MM.1S (cell line): Measurements from ENCODE around the gene SDCBP2.

Source experiments
- DNase-seq: peaks from one replicate; pipeline ENCODE4 v3.0.0-alpha.2; 2015
- H2AFZ ChIP-seq: fragments of 300-600 bp; sonication (generic); 2 replicates; pipeline ENCODE4 v1.6.0; 2016; ENCODE audit warnings: antibody characterized with exemption, low read length
- H3F3A ChIP-seq: fragments of 300-600 bp; sonication (generic); 2 replicates; pipeline ENCODE4 v1.6.1; 2016; ENCODE audit warnings: mild to moderate bottlenecking, antibody characterized with exemption, low read length, moderate library complexity, mixed read lengths; ENCODE audit not compliant: insufficient read depth
- H3K27ac ChIP-seq: fragments of 300-600 bp; sonication (generic); 2 replicates; pipeline ENCODE4 v1.5.1; 2016; ENCODE audit warnings: mild to moderate bottlenecking, low read length
- H3K27me3 ChIP-seq: fragments of 300-600 bp; sonication (generic); replicated peaks from 2 replicates; pipeline ENCODE4 v1.6.0; 2016; ENCODE audit warnings: low read length; ENCODE audit not compliant: insufficient read depth
- H3K36me3 ChIP-seq: fragments of 300-600 bp; sonication (generic); replicated peaks from 2 replicates; pipeline ENCODE4 v1.6.1; 2016; ENCODE audit warnings: mild to moderate bottlenecking, low read length, mixed read lengths; ENCODE audit not compliant: insufficient read depth
- H3K4me1 ChIP-seq: fragments of 300-600 bp; sonication (generic); 2 replicates; pipeline ENCODE4 v1.6.1; 2016; ENCODE audit warnings: low read length, mixed read lengths
- H3K4me2 ChIP-seq: fragments of 300-600 bp; sonication (generic); 2 replicates; pipeline ENCODE4 v1.6.0; 2016; ENCODE audit warnings: low read depth, low read length
- H3K4me3 ChIP-seq: fragments of 300-600 bp; sonication (generic); 2 replicates; pipeline ENCODE4 v1.5.1; 2016; ENCODE audit warnings: low read length, mixed read lengths
- H3K79me2 ChIP-seq: fragments of 300-600 bp; sonication (generic); 2 replicates; pipeline ENCODE4 v1.6.1; 2016; ENCODE audit warnings: mixed run types, low read length, mixed read lengths
- H3K9ac ChIP-seq: fragments of 300-600 bp; sonication (generic); 2 replicates; pipeline ENCODE4 v1.6.1; 2016; ENCODE audit warnings: low read length, mixed read lengths
- H3K9me2 ChIP-seq: fragments of 300-600 bp; sonication (generic); replicated peaks from 2 replicates; pipeline ENCODE4 v1.6.1; 2016; ENCODE audit warnings: mild to moderate bottlenecking, low read length, mixed read lengths; ENCODE audit not compliant: insufficient read depth
- H3K9me3 ChIP-seq: fragments of 300-600 bp; sonication (generic); replicated peaks from 2 replicates; pipeline ENCODE4 v1.6.1; 2016; ENCODE audit warnings: mild to moderate bottlenecking, low read length, mixed read lengths; ENCODE audit not compliant: insufficient read depth
- H4K20me1 ChIP-seq: fragments of 300-600 bp; sonication (generic); 2 replicates; pipeline ENCODE4 v1.6.1; 2016; ENCODE audit warnings: mild to moderate bottlenecking, low read length, moderate library complexity, mixed read lengths; ENCODE audit not compliant: insufficient read depth
- CTCF ChIP-seq: fragments of 300-600 bp; sonication (generic); IDR thresholded peaks from 2 replicates; pipeline ENCODE4 v1.5.1; 2016; ENCODE audit warnings: antibody characterized with exemption, low read length, mixed read lengths
- EZH2 ChIP-seq: fragments of 300-600 bp; sonication (generic); optimal IDR thresholded peaks from 2 replicates; pipeline ENCODE3; 2017; ENCODE audit warnings: low read depth, mild to moderate bottlenecking, antibody characterized with exemption, low read length, mixed read lengths
- EZH2phosphoT487 ChIP-seq: fragments of 300-600 bp; sonication (generic); IDR thresholded peaks from 2 replicates; pipeline ENCODE4 v1.6.1; 2018; ENCODE audit warnings: antibody characterized with exemption, low read length

SDCBP2 gene

GRCh38 chr20:1370548-1371110 lies 41.7 kb upstream of the SDCBP2 start:
- Histone ChIP-seq H3K27ac (no peak overlapping the region), H3K79me2 (peaks cover 28% of the 10 kb centered on the region), H3K4me1 (no peaks in the 10 kb centered on the region), H3K9ac (no peak overlapping the region), H3K9me2 (no peaks in the 10 kb centered on the region), H3K4me2 (no peak overlapping the region), H3F3A (no peaks in the 10 kb centered on the region), H3K27me3 (no peaks in the 10 kb centered on the region), H3K9me3 (no peaks in the 10 kb centered on the region), H3K36me3 (no peaks in the 10 kb centered on the region), H2AFZ (no peak overlapping the region), H3K4me3 (no peak overlapping the region), H4K20me1 (peaks cover under 1% of the 10 kb centered on the region; the same call in 1 of the 2 replicates)
- no peak for DNase-seq
- TF ChIP-seq CTCF (no peak), EZH2 (no peak), EZH2phosphoT487 (no peak)

- no peaks in the 10 kb centered on the region for H3K9me3 ChIP-seq
- no peaks in the 10 kb centered on the region for H3K4me1 ChIP-seq
- no peak for TF ChIP-seq EZH2
- TF ChIP-seq CTCF, result no peak
- TF ChIP-seq EZH2phosphoT487, result no peak
- no peaks in the 10 kb centered on the region for H3K27me3 ChIP-seq
- DNase-seq, result no peak
- H4K20me1 ChIP-seq, result no peaks in the 10 kb centered on the region
- H3K36me3 ChIP-seq, result no peaks in the 10 kb centered on the region
- no peak overlapping the region for H3K4me3 ChIP-seq
- H3K79me2 ChIP-seq, result peaks cover 21% of the 10 kb centered on the region; the same call in 1 of the 2 replicates
- no peak overlapping the region for H3K9ac ChIP-seq
- no peaks in the 10 kb centered on the region for H3F3A ChIP-seq
- H3K9me2 ChIP-seq, result no peaks in the 10 kb centered on the region
- H2AFZ ChIP-seq, result no peak overlapping the region
- no peak overlapping the region for H3K27ac ChIP-seq
- no peak overlapping the region for H3K4me2 ChIP-seq
Measured at GRCh38 chr20:1369970-1370369, 41.0 kb upstream of the SDCBP2 start.

- H3K9ac ChIP-seq, result no peak overlapping the region
- H3K9me2 ChIP-seq, result no peaks in the 10 kb centered on the region
- peaks cover 15% of the 10 kb centered on the region; the same call in 1 of the 2 replicates for H3K79me2 ChIP-seq
- no peak overlapping the region for H3K27ac ChIP-seq
- H3K9me3 ChIP-seq, result no peaks in the 10 kb centered on the region
- no peak for DNase-seq
- no peak for TF ChIP-seq CTCF
- TF ChIP-seq EZH2phosphoT487, result no peak
- no peak for TF ChIP-seq EZH2
- H3K4me1 ChIP-seq, result 0 out of 2 replicates have a peak, but pooled peaks cover 3% of the 10 kb centered on the region
- H4K20me1 ChIP-seq, result no peaks in the 10 kb centered on the region
- H3K27me3 ChIP-seq, result no peaks in the 10 kb centered on the region
- H3K4me3 ChIP-seq, result no peak overlapping the region
- H3K4me2 ChIP-seq, result no peak overlapping the region
- no peak overlapping the region for H2AFZ ChIP-seq
- H3F3A ChIP-seq, result no peaks in the 10 kb centered on the region
- no peaks in the 10 kb centered on the region for H3K36me3 ChIP-seq
Measured at GRCh38 chr20:1368448-1369199, 39.7 kb upstream of the SDCBP2 start.
